Suprapubic skin (tissue), 4 donors: ENCODE measurements around the gene ZNF304. TPM values are rescaled to one million over a fixed set of nuclear protein-coding genes. Genes with fewer than 3 reads are reported as not detected.

ENCODE experiments used
- DNase-seq, 2 donors: peaks; one replicate each; pipeline ENCODE4 v3.0.0-alpha.2; 2019; ENCODE audit warnings: low spot score in 2 of 2
- H3K27ac ChIP-seq: fragments of 200-600 bp; sonication (generic); one replicate; pipeline ENCODE4 v1.5.1; 2019
- H3K27me3 ChIP-seq: fragments of 200-600 bp; sonication (generic); one replicate; pipeline ENCODE4 v1.5.1; 2019
- H3K36me3 ChIP-seq: fragments of 200-600 bp; sonication (generic); one replicate; pipeline ENCODE4 v1.5.1; 2019
- H3K4me1 ChIP-seq: fragments of 200-600 bp; sonication (generic); one replicate; pipeline ENCODE4 v1.5.1; 2019
- H3K4me3 ChIP-seq: fragments of 200-600 bp; sonication (generic); one replicate; pipeline ENCODE4 v1.5.1; 2019; ENCODE audit warnings: mild to moderate bottlenecking
- H3K9me3 ChIP-seq: fragments of 200-600 bp; sonication (generic); one replicate; pipeline ENCODE4 v1.5.1; 2019
- EP300 ChIP-seq: sonication (generic); formaldehyde crosslinking; IDR thresholded peaks from one replicate; pipeline ENCODE4 v1.6.1; 2017; ENCODE audit warnings: antibody characterized with exemption
- POLR2A ChIP-seq, 2 donors: fragments of 450-650 bp; IDR thresholded peaks; one replicate each; pipeline ENCODE4 v1.6.1; 2017; ENCODE audit warnings: antibody characterized with exemption in 2 of 2, mild to moderate bottlenecking in 2 of 2, moderate library complexity in 2 of 2
- POLR2AphosphoS5 ChIP-seq, 3 donors: sonication (generic); formaldehyde crosslinking; IDR thresholded peaks; one replicate each; pipeline ENCODE4 v1.6.1; 2017; ENCODE audit warnings: antibody characterized with exemption in 3 of 3
- WGBS: methylation state at CpG from one replicate; pipeline ENCODE4 v1.1.5; 2018; 5-methylcytosine and 5-hydroxymethylcytosine counted together
- total RNA-seq, 4 donors: library from RNA; depleted of rRNA; stranded (reverse); fragments of >200 nt; gene quantifications; one replicate each; pipeline ENCODE4 v1.1.0, GENCODE V29; 2016
- TF ChIP-seq, protein P1 (sequence below), 2 donors: fragments of 200-600 bp in 1 of 2; fragments of 450-650 bp in 1 of 2; sonication (generic) in 1 of 2; IDR thresholded peaks; one replicate each; pipeline ENCODE4 v1.5.1; 2016 to 2019; ENCODE audit warnings: antibody characterized with exemption in 2 of 2, mild to moderate bottlenecking in 1 of 2, moderate library complexity in 1 of 2

The ZNF304 gene
- total RNA-seq, 4 donors from 2014 or later = 10.0 to 12.4 (median 11.3) TPM

DNA sequence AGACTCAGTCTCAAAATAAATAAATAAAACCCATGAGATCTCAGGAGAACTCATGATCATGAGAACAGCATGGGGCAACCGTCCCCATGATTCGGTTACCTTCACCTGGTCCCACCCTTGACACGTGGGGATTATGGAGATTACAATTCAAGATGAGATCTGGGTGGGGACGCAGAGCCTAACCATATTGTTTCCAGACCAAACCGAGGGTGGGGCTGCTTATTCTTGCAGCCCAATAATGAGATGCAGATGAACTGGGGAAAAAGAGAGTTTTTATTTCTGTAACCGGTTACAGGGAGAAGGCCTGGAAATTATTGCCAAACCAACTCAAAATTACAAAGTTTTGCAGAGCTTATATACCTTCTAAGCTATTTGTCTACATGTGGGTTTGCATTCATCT lies 25.1 kb downstream of the ZNF304 start:
- Histone ChIP-seq H3K27me3 (no peaks in the 10 kb centered on the region), H3K9me3 (peaks cover 23% of the 10 kb centered on the region), H3K36me3 (peaks cover 60% of the 10 kb centered on the region), H3K4me1 (no peaks in the 10 kb centered on the region), H3K4me3 (no peak overlapping the region), H3K27ac (no peak overlapping the region)
- no peak for TF ChIP-seq EP300
- no peak for TF ChIP-seq POLR2A (IDR thresholded peaks at IDR 0.05)
- TF ChIP-seq, protein P1, sequence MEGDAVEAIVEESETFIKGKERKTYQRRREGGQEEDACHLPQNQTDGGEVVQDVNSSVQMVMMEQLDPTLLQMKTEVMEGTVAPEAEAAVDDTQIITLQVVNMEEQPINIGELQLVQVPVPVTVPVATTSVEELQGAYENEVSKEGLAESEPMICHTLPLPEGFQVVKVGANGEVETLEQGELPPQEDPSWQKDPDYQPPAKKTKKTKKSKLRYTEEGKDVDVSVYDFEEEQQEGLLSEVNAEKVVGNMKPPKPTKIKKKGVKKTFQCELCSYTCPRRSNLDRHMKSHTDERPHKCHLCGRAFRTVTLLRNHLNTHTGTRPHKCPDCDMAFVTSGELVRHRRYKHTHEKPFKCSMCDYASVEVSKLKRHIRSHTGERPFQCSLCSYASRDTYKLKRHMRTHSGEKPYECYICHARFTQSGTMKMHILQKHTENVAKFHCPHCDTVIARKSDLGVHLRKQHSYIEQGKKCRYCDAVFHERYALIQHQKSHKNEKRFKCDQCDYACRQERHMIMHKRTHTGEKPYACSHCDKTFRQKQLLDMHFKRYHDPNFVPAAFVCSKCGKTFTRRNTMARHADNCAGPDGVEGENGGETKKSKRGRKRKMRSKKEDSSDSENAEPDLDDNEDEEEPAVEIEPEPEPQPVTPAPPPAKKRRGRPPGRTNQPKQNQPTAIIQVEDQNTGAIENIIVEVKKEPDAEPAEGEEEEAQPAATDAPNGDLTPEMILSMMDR (IDR thresholded peaks at IDR 0.05) = no peak
- TF ChIP-seq POLR2AphosphoS5 (IDR thresholded peaks at IDR 0.05) = no peak
- no peak for DNase-seq
- WGBS = 79% methylated on average over 6 of the region's 6 CpGs

DNA sequence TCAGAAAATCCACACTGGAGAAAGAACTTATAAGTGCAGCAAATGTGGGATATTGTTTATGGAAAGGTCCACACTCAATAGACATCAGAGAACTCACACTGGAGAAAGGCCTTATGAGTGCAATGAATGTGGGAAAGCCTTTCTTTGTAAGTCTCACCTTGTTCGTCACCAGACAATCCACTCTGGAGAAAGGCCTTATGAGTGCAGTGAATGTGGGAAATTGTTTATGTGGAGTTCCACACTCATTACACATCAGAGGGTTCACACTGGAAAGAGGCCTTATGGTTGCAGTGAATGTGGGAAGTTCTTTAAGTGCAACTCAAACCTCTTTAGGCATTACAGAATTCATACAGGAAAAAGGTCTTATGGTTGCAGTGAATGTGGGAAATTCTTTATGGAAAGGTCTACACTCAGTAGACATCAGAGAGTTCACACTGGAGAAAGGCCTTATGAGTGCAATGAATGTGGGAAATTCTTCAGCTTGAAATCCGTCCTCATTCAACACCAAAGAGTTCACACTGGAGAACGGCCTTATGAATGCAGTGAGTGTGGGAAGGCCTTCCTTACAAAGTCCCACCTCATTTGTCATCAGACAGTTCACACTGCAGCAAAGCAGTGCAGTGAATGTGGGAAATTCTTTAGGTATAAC lies 26.6 kb downstream of the ZNF304 start:
- Histone ChIP-seq H3K4me3 (no peak overlapping the region), H3K4me1 (no peaks in the 10 kb centered on the region), H3K27me3 (no peaks in the 10 kb centered on the region), H3K36me3 (peaks cover 52% of the 10 kb centered on the region), H3K27ac (no peak overlapping the region), H3K9me3 (peaks cover 23% of the 10 kb centered on the region)
- no peak for TF ChIP-seq POLR2AphosphoS5 (IDR thresholded peaks at IDR 0.05)
- TF ChIP-seq EP300 = no peak
- TF ChIP-seq POLR2A (IDR thresholded peaks at IDR 0.05) = no peak
- TF ChIP-seq, protein P1 (IDR thresholded peaks at IDR 0.05) = no peak
- no peak for DNase-seq
- 96% methylated on average over 3 of the region's 3 CpGs for WGBS

DNA sequence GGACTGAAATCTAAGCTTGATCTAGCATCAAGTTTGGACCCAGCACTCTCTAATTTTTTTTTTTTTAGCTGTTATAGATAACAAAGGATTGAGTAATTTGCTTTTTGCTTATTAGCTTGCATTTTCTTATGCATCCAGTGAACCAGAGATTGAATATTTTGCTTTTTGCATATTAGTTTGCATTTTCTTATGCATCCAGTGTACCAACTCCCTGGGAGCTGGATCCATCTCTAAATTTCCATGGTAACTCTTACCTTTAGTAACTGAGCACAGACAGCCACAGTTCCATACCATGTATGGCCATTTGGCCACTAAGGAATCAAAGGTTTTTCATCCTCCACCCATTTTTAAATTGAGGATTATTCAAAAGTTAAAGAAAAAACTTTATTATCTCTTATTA lies 29.9 kb downstream of the ZNF304 start:
- no peak for DNase-seq
- TF ChIP-seq, protein P1 (IDR thresholded peaks at IDR 0.05) = no peak
- no peak for TF ChIP-seq POLR2AphosphoS5 (IDR thresholded peaks at IDR 0.05)
- Histone ChIP-seq H3K4me1 (no peaks in the 10 kb centered on the region), H3K27ac (no peak overlapping the region), H3K4me3 (no peak overlapping the region), H3K36me3 (peaks cover 25% of the 10 kb centered on the region), H3K27me3 (no peaks in the 10 kb centered on the region), H3K9me3 (peaks cover 23% of the 10 kb centered on the region)

DNA sequence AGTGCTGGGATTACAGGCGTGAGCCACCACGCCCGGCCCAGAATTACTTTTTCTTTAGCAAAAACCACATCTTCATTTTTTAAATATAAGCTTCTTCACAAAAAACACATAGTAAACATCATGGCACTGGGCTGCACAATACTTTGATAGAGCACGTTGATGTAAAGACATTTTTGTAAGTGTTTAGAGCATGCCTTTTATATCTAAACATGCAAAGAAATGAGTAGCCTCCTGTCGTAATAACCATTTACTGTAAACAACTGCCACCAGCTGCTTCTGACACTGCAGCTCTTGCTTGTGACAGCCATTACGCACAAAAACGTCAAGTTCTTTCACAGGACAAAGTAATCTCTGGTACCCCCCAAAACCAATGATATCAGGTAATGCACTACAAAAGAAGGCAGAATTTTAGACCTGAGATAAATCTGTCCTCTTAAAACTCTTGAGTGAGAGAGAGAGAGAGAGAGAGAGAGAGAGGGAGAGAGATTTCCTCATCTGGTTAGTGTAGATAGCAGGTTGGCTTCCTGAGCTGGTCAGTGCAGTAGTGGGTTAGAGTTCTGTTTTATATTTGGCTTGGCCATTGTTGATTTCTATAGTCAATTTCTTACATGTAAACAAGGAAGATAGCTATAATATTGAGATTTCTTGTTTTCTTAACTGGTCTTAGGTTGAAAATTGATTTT lies 31.9 kb downstream of the ZNF304 start:
- WGBS = 92% methylated on average over 7 of the region's 7 CpGs

DNA sequence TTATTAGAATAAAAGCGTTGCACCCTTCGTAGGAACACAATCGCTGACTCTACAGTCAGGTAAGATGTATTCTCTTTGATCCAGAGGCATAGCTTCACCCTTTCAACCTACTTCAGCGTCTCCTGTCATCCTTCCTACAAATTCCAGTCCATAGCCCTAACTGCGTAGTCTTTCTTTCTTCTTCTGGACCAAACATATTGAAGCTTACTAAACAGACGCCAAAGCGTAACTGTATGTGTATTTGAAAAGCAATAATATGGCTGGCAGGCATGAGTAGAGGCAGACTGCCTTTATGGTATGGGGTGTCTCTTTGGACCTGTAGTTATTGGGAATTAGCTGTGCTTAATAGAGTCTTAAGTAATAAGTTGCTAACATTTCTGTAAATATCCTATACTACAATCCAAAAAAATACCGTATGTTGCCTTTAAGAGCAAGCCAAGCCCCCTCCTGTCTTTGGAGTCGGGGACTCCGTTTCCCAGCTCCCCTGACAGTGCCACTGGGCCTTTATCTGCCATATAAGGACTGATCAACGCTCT lies 38.2 kb downstream of the ZNF304 start:
- Histone ChIP-seq H3K27ac (peak overlapping the region; percentile 88), H3K36me3 (peaks cover 11% of the 10 kb centered on the region), H3K4me1 (peaks cover 18% of the 10 kb centered on the region), H3K4me3 (peak overlapping the region; percentile 89), H3K27me3 (no peaks in the 10 kb centered on the region), H3K9me3 (no peaks in the 10 kb centered on the region)
- TF ChIP-seq, protein P1 (IDR thresholded peaks at IDR 0.05) = no peak
- TF ChIP-seq EP300 = no peak
- no peak for TF ChIP-seq POLR2AphosphoS5 (IDR thresholded peaks at IDR 0.05)
- TF ChIP-seq POLR2A (IDR thresholded peaks at IDR 0.05) = no peak
- DNase-seq = no peak
- 55% methylated on average over 11 of the region's 11 CpGs for WGBS

More for the DNA sequence above, 31.9 kb downstream of the ZNF304 start:
- Histone ChIP-seq H3K27ac (no peak overlapping the region), H3K27me3 (no peaks in the 10 kb centered on the region), H3K4me1 (no peaks in the 10 kb centered on the region), H3K9me3 (peaks cover 8% of the 10 kb centered on the region), H3K4me3 (no peak overlapping the region), H3K36me3 (peaks cover 9% of the 10 kb centered on the region)
- no peak for DNase-seq
- TF ChIP-seq POLR2AphosphoS5 (IDR thresholded peaks at IDR 0.05) (no peak), POLR2A (IDR thresholded peaks at IDR 0.05) (no peak), EP300 (no peak)
- TF ChIP-seq, protein P1 (IDR thresholded peaks at IDR 0.05) = no peak
